GM23338 (cell line): Measurements from ENCODE around the gene MDN1.

Experiments
- CTCF ChIP-seq, 2 experiments: fragments of 200-600 bp in 1 of 2; sonication (generic) in 1 of 2; conservative IDR thresholded peaks; 2 replicates each; pipeline versions ENCODE4 v1.5.1 to v1.6.1; 2016 to 2017; ENCODE audit warnings: antibody characterized with exemption in 2 of 2, low read depth in 2 of 2, mild to moderate bottlenecking in 2 of 2, moderate library complexity in 1 of 2
- EZH2 ChIP-seq: fragments of 200-600 bp; sonication (generic); IDR thresholded peaks from one replicate; pipeline ENCODE4 v1.8.0; 2017; ENCODE audit warnings: antibody characterized with exemption, mild to moderate bottlenecking, low read depth; ENCODE audit not compliant: unreplicated experiment
- EZH2phosphoT487 ChIP-seq: fragments of 200-600 bp; sonication (generic); IDR thresholded peaks from one replicate; pipeline ENCODE4 v1.8.1; 2018; ENCODE audit warnings: antibody characterized with exemption; ENCODE audit not compliant: unreplicated experiment
- POLR2AphosphoS5 ChIP-seq: IDR thresholded peaks from 2 replicates; pipeline ENCODE4 v1.6.1; 2016; ENCODE audit warnings: antibody characterized with exemption, low read depth

- TF ChIP-seq EZH2: no peak
- no peak for TF ChIP-seq CTCF (conservative IDR thresholded peaks at IDR 0.05; ENCODE audit: low read depth in 2 of 2)
- TF ChIP-seq POLR2AphosphoS5: no peak
- TF ChIP-seq EZH2phosphoT487: no peak
Observed at GRCh38 chr6:89693207-89693606, 126.4 kb downstream of the MDN1 start.
